Measurements from ENCODE around the gene PZP. TPM values are rescaled to one million over a fixed set of nuclear protein-coding genes. Genes with fewer than 3 reads are reported as not detected.
"Not testable (repeated sequence)": the region's sequence is repeated elsewhere in the genome, so short reads cannot be mapped to it uniquely, and the experiment has no call there.

The PZP gene
- total RNA-seq, 4 donors from 2014 or later: 0.15 TPM; not detected in 3

- no peaks in the 10 kb centered on the region for H3K4me1 ChIP-seq
- DNase-seq (ENCODE audit: low spot score in 2 of 2): no peak
- no peak overlapping the region for H3K27ac ChIP-seq
- H3K9me3 ChIP-seq: no peaks in the 10 kb centered on the region
- TF ChIP-seq CTCF (IDR thresholded peaks at IDR 0.05) (no peak), POLR2A (IDR thresholded peaks at IDR 0.05) (no peak), EP300 (IDR thresholded peaks at IDR 0.05) (no peak), POLR2AphosphoS5 (IDR thresholded peaks at IDR 0.05) (no peak)
- H3K27me3 ChIP-seq: no peaks in the 10 kb centered on the region
- 62% methylated on average over 1 of the region's 1 CpG for WGBS
- H3K36me3 ChIP-seq: no peaks in the 10 kb centered on the region
- no peak overlapping the region for H3K4me3 ChIP-seq
Measured at GRCh38 chr12:9237286-9237685, 29.1 kb upstream of the PZP start.

- Histone ChIP-seq H3K27ac (no peak overlapping the region), H3K4me3 (no peak overlapping the region), H3K36me3 (no peaks in the 10 kb centered on the region), H3K4me1 (no peaks in the 10 kb centered on the region), H3K9me3 (no peaks in the 10 kb centered on the region), H3K27me3 (no peaks in the 10 kb centered on the region)
- no peak for TF ChIP-seq POLR2A (IDR thresholded peaks at IDR 0.05)
- TF ChIP-seq EP300 (IDR thresholded peaks at IDR 0.05): no peak
- TF ChIP-seq CTCF (IDR thresholded peaks at IDR 0.05): no peak
- no peak for TF ChIP-seq POLR2AphosphoS5 (IDR thresholded peaks at IDR 0.05)
- no peak for DNase-seq (ENCODE audit: low spot score in 2 of 2)
- WGBS: 93% methylated on average over 4 of the region's 4 CpGs
Measured at GRCh38 chr12:9235519-9235918, 27.3 kb upstream of the PZP start.

GRCh38 chr12:9227950-9228349 is 19.8 kb upstream of the PZP start:
- Histone ChIP-seq H3K36me3 (no peaks in the 10 kb centered on the region), H3K9me3 (no peaks in the 10 kb centered on the region), H3K4me1 (no peaks in the 10 kb centered on the region), H3K4me3 (no peak overlapping the region), H3K27ac (no peak overlapping the region), H3K27me3 (no peaks in the 10 kb centered on the region)
- 54% methylated on average over 8 of the region's 8 CpGs for WGBS
- TF ChIP-seq POLR2AphosphoS5 (IDR thresholded peaks at IDR 0.05) (no peak), EP300 (IDR thresholded peaks at IDR 0.05) (no peak), POLR2A (IDR thresholded peaks at IDR 0.05) (no peak), CTCF (IDR thresholded peaks at IDR 0.05) (no peak)
- no peak for DNase-seq (ENCODE audit: low spot score in 2 of 2)

- no peak overlapping the region for H3K27ac ChIP-seq
- H3K36me3 ChIP-seq: no peaks in the 10 kb centered on the region
- WGBS: 89% methylated on average over 2 of the region's 2 CpGs
- TF ChIP-seq POLR2AphosphoS5 (IDR thresholded peaks at IDR 0.05): no peak
- no peak for TF ChIP-seq CTCF (IDR thresholded peaks at IDR 0.05)
- TF ChIP-seq POLR2A (IDR thresholded peaks at IDR 0.05): no peak
- no peak for TF ChIP-seq EP300 (IDR thresholded peaks at IDR 0.05)
- no peaks in the 10 kb centered on the region for H3K27me3 ChIP-seq
- no peaks in the 10 kb centered on the region for H3K9me3 ChIP-seq
- no peaks in the 10 kb centered on the region for H3K4me1 ChIP-seq
- no peak overlapping the region for H3K4me3 ChIP-seq
- DNase-seq (ENCODE audit: low spot score in 2 of 2): no peak
Measured at GRCh38 chr12:9223830-9224229, 15.6 kb upstream of the PZP start.

GRCh38 chr12:9221483-9221882 is 13.3 kb upstream of the PZP start:
- H3K9me3 ChIP-seq: no peaks in the 10 kb centered on the region
- no peaks in the 10 kb centered on the region for H3K36me3 ChIP-seq
- no peak for DNase-seq (ENCODE audit: low spot score in 2 of 2)
- no peak overlapping the region for H3K27ac ChIP-seq
- 8% methylated on average over 1 of the region's 1 CpG for WGBS
- H3K27me3 ChIP-seq: no peaks in the 10 kb centered on the region
- H3K4me1 ChIP-seq: no peaks in the 10 kb centered on the region
- H3K4me3 ChIP-seq: no peak overlapping the region
- TF ChIP-seq POLR2AphosphoS5 (IDR thresholded peaks at IDR 0.05) (no peak), EP300 (IDR thresholded peaks at IDR 0.05) (no peak), CTCF (IDR thresholded peaks at IDR 0.05) (no peak), POLR2A (IDR thresholded peaks at IDR 0.05) (no peak)

- H3K9me3 ChIP-seq; H3K4me3 ChIP-seq; DNase-seq (ENCODE audit: low spot score in 2 of 2); H3K4me1 ChIP-seq; H3K27ac ChIP-seq; H3K27me3 ChIP-seq; H3K36me3 ChIP-seq: not testable (repeated sequence)
- WGBS: 61% methylated on average over 9 of the region's 9 CpGs
Measured at GRCh38 chr12:9221011-9221410, 12.8 kb upstream of the PZP start.
